HG03108 (cell line): ENCODE data around the gene ACVR2B.

Source experiments
- ATAC-seq: cut with Tn5 transposase; IDR thresholded peaks from one replicate; pipeline ENCODE4 v1.9.1; 2021; ENCODE audit warnings: moderate library complexity; ENCODE audit not compliant: unreplicated experiment

The ACVR2B gene

DNA sequence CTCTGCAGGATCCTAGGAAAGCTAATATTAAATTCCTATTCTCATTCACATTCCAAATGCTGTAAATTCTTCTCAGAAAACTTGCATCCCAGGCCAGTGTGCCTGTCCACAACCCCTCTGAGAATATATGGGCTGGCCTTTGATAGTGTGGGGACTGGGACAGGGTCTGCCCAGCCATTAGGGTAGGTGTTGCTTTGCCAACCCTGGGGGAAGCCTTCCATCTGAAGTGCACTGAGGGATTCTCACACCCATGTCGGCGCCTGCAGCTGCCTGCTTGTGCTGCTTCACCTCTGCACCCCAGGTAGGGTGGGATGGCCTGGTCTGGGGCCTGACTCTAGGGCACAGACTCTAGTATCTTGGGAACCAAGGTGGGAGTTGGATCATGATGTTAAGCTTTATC lies 27.2 kb downstream of the ACVR2B start:
- ATAC-seq = no peak

DNA sequence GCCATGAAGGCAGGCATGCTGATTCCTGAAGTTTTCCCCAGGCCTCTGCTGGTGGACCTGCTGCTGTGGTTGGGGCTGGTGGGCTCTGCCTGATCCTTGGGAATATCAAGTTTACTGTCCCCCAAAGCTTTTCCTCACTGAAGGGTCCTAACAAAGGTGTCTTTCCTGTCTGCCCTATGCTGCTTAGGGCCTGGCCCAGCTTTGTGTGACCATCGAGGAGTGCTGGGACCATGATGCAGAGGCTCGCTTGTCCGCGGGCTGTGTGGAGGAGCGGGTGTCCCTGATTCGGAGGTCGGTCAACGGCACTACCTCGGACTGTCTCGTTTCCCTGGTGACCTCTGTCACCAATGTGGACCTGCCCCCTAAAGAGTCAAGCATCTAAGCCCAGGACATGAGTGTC lies 29.3 kb downstream of the ACVR2B start:
- ATAC-seq = no peak

DNA sequence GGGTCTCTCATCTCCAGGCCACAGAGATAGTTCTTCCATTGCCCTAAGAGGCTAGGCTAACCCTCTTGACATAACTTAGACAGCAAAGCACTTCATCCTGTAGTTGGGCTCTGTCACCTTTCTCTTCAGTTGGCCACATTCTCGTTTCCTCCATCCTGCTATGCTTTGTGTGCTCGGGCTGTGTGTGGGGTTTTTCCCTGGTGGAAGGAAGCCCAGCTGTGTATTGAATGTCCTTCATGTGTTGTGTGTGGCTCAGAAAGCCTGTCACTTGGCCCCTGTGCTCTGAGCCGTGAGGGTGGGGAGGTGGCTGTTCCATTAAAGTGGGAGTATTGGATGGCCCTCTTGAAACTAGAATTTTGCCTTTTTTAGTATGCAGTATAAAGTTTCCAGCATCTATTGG lies 33.6 kb downstream of the ACVR2B start:
- ATAC-seq = peak; percentile 91

DNA sequence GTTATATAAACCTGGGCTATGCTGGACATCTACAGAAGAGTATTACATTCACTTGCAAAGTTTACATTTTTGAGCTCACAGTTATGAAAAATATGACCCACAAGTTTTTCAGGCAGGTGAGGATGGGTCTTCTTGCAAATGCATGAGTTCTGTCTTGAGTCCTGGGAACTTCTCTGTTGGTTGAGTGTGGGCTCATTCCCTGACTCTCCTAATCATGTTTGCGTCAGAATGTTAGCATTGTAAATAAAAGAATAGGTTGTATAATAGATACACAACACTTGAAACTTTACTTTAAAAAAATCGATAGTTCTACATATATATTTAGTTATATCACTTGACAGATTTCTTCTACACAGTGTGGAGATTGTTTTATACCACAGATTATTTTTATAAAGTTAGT lies 35.3 kb downstream of the ACVR2B start:
- ATAC-seq = no peak

DNA sequence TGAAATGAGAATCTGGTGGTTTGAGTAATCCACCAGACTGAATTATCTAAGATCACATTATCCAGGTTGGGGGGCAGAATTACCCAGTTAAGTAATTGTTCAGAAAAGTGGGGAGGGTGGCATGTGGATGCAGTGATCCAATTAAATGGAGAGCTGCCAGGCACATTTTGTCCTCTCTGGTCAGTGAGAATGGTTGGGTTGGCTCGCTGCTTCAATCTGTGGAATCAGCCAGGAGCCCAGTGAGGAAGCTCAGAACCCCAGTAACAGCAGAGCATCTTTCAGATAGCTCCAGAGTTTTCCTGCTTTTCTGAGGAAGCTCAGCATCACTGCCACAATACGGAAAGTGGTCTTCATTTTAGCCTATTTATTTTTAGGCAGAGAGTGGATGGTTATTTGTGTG lies 36.1 kb downstream of the ACVR2B start:
- no peak for ATAC-seq

DNA sequence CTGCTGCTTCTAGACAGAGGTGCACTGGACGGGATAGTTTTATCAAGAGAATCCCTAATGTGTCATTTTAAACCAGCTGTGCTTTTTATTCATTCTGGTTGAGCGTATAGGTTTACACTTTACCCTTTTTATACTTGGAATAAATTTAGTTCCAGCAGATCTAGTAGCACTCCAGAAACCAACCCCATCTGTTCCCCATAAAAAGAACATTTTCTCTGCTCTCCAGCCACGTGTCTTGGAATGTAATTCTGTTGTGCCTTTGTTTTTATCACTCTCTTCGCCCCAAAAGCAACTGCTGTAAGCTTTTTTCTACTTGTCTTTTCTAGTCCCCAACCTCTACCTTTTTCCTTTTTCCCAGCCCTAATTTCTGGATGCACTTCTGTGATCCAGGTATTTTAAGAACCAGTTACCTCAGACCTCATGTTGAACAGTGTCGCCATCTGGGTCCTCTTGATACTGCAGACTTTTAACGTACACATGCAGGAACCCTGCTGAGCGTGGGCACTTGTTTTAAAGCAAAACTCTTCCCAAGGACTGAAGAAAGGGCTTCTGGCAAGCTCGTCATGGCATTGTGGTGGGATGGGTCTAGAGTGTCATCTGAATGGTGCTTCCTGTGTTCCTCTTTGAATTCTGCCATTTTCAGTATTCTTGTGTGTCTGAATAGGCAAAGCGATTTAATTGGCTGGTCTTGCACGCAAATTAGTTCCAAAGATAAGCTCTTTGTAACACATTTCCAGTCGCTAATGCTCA lies 36.8 kb downstream of the ACVR2B start:
- no peak for ATAC-seq

DNA sequence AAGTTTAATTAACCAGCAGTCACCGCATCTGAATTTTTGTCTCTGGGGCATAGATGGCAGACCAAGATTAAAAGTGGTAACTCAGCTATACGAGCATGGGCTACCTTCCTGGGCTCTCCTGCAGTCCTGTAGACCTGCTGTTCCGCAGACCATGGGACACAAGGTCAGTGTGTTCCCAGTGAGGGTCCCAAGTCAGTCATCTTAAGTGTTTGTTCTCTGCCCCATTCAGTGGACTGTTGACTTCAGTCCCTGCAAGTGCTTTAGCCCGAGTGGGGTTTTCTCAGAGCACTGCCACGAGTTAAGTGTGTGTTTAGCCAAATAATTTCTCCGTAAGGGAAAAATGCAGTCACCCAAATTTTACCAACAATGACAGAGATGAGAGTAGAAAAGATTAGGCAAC lies 37.5 kb downstream of the ACVR2B start:
- ATAC-seq = no peak

DNA sequence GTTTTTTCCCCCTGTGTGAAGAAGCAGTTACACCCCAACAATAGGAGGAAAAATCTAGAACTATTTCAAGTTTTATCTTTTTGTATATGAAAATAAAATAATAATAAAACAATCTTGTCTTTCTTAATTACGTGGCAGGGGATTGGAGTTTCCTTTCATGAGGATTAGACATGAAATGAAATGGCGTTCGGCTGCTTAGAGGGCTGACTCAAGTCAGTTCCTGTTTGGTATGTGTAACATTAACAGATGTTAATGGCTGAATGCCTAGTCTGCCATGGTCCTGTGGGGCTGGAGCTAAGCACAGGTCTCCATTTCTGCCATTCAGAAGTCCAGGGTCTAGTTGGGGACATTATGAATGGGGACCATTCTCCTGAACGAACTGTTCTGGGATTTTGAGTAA lies 39.3 kb downstream of the ACVR2B start:
- ATAC-seq = no peak

DNA sequence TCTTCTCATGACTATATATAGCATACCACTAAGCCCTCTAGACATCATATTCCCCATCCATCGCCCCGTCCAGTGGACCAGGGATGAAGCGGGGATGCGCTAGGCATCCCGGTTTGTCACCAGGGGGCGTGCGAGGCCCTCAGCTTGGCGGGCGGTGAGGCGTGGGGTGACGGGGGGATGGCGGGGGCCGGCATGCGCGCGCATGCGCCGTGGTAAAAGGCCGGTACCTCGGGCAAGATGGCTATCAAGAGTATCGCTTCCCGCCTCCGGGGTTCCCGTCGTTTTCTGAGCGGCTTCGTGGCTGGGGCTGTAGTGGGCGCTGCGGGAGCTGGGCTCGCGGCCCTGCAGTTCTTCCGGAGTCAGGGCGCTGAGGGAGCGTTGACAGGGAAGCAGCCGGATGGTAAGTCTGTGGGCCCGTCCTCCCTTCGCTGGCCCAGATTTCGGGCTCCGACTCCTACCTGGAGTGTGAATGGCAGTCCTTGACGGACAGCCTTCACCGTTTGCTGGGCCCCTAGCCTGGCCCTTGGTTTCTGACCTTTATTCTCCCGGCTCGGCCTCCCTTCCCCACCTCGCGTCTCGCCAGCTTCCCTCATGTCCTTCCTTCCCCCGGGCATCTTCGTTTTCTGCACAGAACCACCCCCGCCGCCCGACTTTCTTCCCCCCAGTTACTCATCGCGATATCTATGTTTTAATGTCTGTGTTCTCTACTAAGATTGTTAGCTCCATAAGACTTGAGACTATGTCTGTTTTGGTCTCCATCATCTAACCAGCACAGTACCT lies 42.6 kb downstream of the ACVR2B start, which contains the start of gene EXOG:
EXOG (plus strand) TSS at position 210 of the 780 bp plus-strand sequence; CDS start at position 238, 28 bp downstream.
- ATAC-seq = peak; percentile 81

DNA sequence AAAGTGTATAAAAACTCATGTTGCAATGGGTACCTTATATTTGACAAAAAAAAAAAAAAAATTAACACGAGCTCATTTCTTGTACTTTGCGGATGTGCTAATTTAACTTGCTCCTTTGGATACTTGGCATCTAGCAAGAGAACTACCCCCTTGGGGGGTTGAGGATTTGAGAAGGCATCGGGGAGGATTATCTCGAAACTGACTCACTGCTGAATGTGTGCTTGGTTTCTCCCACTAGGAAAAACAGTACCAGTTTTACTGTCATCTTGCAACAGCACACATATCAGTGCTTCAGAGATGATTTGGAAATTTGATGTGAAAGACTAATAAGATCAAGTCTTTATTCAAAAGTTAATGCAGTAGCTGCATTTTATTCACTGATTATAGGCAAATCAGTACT lies 43.3 kb downstream of the ACVR2B start:
- no peak for ATAC-seq

DNA sequence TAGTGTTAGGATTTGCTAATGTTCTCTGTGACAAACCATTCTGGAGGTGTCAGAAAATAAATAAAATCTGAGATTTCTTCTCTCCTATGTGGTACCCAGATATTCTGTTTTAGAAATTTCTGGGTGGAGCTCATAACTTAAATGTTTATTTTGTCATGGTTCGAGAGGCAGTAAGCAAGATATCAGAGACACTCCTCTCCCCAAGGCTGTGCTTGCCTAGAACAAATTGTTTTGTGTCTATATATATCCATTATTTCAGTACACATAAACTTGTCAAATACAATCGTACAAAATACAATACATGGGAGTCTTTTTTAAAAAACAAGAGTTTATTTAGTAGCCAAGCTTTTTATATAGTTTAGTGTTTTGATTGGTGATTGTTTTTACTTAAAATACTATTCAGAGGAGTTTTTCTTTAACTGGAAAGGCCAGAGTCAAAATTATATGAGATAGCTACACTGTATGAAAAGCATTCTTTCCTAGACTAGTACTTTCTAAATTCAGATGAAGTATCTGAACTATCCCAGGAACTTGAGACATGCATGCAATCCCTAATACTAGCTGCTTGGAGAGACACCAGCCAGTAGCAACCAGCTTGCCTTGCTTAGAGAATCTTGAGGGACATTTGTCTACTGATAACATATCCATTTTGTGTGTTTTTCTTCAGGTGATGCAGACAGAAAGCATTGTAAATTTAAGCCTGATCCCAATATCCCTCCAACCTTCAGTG lies 47.2 kb downstream of the ACVR2B start:
- ATAC-seq = no peak

DNA sequence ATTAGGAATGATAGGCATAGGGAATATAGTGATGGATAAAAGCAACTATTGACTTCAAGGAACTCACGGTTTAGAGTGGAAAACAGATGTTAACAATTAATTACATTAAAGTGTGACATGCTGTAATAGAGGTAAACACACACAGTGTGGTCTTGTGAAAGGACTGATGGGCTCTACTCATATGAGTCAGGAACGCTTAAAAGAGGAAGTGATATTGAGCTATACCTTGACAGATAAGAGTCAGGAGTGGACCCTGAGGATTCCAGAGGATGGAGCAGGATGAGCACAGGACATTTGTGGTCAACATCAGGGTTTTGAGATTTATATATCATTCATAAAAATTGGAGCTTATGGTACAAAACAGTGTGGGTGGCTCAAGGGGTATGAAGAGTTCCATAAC lies 53.4 kb downstream of the ACVR2B start:
- ATAC-seq = peak; percentile 93

DNA sequence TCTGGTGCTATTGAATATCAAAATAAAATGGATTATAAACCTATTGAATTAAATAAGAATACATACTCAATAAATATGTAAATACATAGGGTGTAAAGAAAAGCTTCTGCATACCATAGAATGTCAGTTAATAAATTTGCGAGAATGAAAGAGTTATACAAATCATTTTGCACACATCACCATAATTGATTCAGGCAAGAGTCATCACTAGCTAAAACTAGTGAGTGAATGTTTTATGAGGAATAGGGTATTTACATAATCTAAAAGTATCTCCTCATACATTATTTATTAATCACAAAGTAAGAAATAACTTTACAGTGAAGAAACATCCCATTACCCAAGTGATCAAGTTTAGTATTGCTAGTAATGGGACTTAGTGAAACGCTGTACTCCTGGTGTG lies 56.0 kb downstream of the ACVR2B start:
- ATAC-seq = no peak

DNA sequence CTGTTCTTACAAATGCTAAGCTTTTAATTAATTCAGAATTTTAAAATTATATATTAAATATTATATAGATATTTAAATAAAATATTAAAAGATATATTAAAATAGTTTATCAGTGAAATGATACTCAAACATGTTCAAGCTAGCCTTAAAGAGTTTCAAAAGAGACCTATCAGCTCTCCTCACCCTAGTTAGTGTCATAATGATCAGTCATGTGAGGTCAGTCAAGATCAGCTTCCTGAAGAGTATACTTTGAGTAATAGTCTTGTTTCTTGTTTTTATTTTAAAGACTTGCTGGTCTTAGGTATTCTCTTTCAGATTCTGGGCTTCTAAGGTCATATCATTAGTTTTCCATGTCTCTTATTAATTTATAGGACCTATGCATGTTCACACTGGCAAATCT lies 56.9 kb downstream of the ACVR2B start:
- ATAC-seq = no peak

DNA sequence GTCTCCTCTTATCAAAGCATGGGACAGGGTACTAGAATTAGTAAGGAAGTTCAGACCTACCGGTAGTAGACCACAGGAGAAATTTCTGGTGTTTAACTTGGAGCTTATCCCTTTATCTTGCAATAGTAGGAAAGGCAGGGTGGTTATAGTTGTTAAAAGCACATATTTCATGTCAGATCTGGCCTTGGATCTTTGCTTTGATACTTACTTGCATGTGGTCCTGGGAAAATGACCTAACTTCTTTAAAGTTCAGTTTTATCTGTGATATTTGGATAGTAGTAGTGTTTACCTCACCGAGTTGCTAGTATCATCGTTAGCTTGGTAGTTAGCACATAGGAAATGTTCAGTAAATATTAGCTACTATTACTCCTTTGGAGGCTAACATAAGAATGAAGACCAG lies 57.9 kb downstream of the ACVR2B start:
- no peak for ATAC-seq

DNA sequence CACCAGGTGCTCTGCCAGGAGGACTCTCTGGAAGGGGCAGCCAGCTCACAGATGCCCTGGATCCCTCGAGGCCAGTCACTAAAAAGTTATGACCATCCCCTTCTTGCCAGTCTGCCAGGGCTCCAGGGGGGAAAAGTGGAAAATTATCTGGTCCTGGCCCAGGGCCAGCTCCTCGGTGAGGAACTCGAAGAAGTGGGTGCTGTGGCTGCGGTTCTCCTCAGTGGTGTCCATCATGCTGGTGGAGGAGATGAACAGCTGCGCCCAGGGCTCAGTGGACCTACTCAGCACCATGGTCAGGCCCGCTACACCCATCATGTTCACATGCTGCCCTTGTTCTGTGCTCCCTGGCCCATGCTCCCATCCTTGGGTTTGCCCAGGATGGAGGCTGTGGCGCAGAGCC lies 61.7 kb downstream of the ACVR2B start:
- no peak for ATAC-seq

DNA sequence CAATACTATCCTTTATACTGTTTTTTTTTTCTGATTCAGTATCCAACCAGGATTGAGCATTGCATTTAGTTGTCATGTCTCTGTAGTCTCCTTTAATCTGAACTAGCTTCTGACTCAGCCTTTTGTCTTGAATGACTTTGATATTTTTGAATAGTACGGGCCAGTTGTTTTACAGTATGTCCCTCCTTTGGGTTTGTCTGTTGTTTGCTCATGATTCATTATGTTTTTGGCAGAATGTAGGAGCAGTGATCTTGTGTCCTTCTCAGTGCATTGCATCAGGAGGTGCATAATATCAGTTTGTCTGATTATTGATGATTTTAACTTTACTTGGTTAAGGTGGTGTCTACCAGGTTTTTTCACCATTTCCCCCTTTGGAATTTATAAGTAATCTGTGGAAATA lies 63.0 kb downstream of the ACVR2B start:
- ATAC-seq = no peak

DNA sequence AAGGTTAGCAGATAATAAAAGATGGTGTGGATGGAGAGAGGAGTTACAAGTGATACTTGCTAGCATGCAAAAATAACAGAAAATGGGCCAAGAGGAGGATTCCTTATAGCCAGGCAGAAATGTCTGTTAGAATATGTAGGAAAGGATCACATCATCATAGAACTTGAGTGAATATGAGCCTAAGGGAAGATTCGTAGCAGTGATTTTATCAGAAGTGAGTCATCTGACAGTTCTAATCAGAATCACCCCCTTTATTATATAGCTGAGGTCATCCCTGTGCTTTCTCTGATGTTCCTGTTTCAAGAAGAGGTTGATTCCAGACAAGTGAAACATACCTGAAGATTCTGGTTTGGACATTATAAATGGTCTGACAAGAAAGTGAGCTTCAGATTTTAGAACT lies 65.3 kb downstream of the ACVR2B start:
- ATAC-seq = no peak

DNA sequence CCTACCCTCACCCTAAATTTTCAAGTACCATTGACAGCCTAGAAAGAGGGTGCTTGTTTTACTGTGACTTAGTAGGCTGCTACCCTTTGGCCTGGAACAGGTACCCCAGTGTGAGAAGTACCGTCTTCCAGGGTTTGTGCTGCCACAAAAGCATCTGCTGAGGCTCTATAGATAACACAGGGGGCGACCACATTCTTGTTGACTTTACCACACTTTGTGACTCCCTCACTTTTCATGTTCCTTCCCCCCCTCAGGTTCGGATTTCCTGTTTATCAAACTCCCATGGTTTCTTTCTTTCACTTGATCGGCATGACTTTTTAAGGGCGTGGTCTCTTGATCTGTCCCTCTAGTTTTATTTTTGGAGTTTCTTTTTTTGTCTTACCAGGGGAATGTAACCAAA lies 66.0 kb downstream of the ACVR2B start:
- no peak for ATAC-seq

DNA sequence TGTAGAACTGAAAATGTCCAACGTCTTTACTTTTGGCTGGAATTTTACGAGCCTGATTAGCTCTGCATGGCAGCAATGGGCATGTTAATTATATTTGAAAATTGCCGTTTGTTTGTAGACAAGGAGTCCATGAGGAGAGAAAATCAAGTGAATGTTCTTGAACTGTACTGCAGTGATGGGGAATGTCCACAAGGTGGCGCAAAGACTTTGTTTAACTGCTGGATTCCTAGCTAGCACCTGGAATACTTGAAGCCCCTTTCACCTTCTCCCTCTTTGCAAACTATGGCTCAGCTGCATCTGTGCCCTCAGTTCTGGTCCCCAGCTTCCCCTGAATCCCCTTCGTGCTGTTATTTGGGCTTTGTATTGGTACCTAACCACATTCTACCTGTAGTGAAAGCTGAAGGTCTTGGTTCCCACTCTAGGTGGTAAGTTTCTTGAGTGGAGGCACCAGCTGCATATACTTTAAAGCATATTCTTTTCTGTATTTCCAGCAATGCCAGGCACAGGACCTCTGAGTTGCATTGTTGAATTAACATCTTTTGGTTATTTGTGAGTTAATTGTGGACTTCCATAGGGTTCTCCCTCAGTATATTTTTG lies 67.8 kb downstream of the ACVR2B start:
- ATAC-seq = no peak

DNA sequence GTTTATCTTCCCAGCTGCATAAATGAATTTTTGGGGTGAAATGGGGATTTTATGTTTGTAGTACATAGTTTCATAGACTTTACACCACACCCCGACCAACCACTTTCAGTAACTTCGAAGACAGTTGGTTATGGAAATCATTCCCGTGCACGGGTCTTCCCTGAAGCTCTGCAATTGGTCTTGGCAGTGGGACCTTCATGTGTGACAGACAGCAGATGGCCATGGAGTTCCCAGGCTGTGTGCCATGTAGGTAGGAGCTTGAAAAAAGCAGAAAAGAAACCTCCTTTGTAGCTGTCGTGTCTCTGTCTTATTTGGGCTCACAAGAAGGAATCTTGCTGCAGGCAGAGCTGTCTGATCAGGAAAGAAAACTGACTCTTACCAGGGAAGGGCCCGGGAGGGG lies 68.3 kb downstream of the ACVR2B start:
- no peak for ATAC-seq
